AG10803 (cell line): ENCODE measurements around the gene PTPRO.

Experiments used
- DNase-seq: peaks from one replicate; pipeline ENCODE4 v3.0.0; 2010; ENCODE audit warnings: low read depth
- H3K4me3 ChIP-seq: 2 replicates; pipeline ENCODE4 v1.5.1; 2011; ENCODE audit warnings: mild to moderate bottlenecking, low read length, control low read depth
- CTCF ChIP-seq: conservative IDR thresholded peaks from 2 replicates; pipeline ENCODE4 v1.5.1; 2011; ENCODE audit warnings: mild to moderate bottlenecking, low read length, control low read depth, inconsistent platforms

The PTPRO gene

GRCh38 chr12:15289192-15289591, 33.1 kb upstream of the PTPRO start:
- no peak for DNase-seq
- H3K4me3 ChIP-seq, result no peak overlapping the region
- TF ChIP-seq CTCF, result no peak

- DNase-seq, result no peak
- TF ChIP-seq CTCF, result no peak
- no peak overlapping the region for H3K4me3 ChIP-seq
These were observed 28.6 kb upstream of the PTPRO start for GRCh38 chr12:15293731-15294130.

GRCh38 chr12:15299947-15300346, 22.4 kb upstream of the PTPRO start:
- no peak for DNase-seq
- TF ChIP-seq CTCF, result no peak
- H3K4me3 ChIP-seq, result no peak overlapping the region

- no peak for TF ChIP-seq CTCF
- H3K4me3 ChIP-seq, result no peak overlapping the region
- no peak for DNase-seq
These were observed 18.0 kb upstream of the PTPRO start for GRCh38 chr12:15304296-15304695.

- H3K4me3 ChIP-seq, result no peak overlapping the region
- DNase-seq, result no peak
- no peak for TF ChIP-seq CTCF
These were observed 15.7 kb upstream of the PTPRO start for GRCh38 chr12:15306605-15307004.

GRCh38 chr12:15307079-15307478, 15.2 kb upstream of the PTPRO start:
- TF ChIP-seq CTCF, result no peak
- DNase-seq, result no peak
- no peak overlapping the region for H3K4me3 ChIP-seq

GRCh38 chr12:15318841-15319240, 3.5 kb upstream of the PTPRO start:
- DNase-seq, result no peak
- no peak overlapping the region for H3K4me3 ChIP-seq
- TF ChIP-seq CTCF, result no peak
